ENCODE data around the gene SYT7.

DNA sequence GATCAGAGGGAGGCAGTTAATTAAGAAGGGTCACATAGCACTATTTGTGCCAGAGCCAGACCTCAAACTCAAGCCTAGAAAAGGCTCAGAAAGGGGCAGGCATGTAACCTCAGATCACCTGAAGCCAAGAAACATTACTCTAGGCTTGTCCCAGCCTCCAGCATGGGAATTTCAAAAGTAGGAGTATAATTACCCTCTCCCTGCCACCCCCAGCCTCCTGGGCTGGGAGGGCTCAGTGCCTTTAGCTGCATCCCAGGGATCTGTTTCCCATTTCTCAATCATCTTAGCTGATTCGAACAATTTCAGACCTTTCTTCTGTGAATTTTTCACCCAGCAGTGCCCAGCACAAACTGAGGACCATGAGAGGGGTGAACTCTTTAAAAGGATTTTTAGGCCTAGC is 105.4 kb downstream of the SYT7 start:
- TF ChIP-seq CTCF (IDR thresholded peaks at IDR 0.05; ENCODE audit: control extremely low read depth in 1 of 3, insufficient read depth in 1 of 3, low read depth in 1 of 3, low read length in 3 of 3) (no peak), EP300 (IDR thresholded peaks at IDR 0.05; ENCODE audit: borderline replicate concordance in 1 of 2, low read depth in 2 of 2, low read length in 2 of 2) (no peak), SIN3A (conservative IDR thresholded peaks at IDR 0.05 in 1 of 2, IDR thresholded peaks at IDR 0.05 in 1 of 2; ENCODE audit: low read depth in 1 of 2, low read length in 2 of 2) (no peak), RFX5 (IDR thresholded peaks at IDR 0.05; ENCODE audit: borderline replicate concordance, low read depth, low read length) (no peak), FOSL1 (IDR thresholded peaks at IDR 0.05; ENCODE audit: insufficient read depth, low read depth, low read length) (no peak), SP1 (IDR thresholded peaks at IDR 0.05; ENCODE audit: low read depth, low read length) (no peak), EZH2 (IDR thresholded peaks at IDR 0.05; ENCODE audit: low read depth, low read length, severe bottlenecking) (no peak)
- TF ChIP-seq, protein P1, sequence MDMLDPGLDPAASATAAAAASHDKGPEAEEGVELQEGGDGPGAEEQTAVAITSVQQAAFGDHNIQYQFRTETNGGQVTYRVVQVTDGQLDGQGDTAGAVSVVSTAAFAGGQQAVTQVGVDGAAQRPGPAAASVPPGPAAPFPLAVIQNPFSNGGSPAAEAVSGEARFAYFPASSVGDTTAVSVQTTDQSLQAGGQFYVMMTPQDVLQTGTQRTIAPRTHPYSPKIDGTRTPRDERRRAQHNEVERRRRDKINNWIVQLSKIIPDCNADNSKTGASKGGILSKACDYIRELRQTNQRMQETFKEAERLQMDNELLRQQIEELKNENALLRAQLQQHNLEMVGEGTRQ (IDR thresholded peaks at IDR 0.05; ENCODE audit: low read length), result no peak

Data from H1 (cell line).